GM23338 (cell line): ENCODE measurements around the gene CCDC24. TPM values are rescaled to one million over a fixed set of nuclear protein-coding genes. Genes with fewer than 3 reads are reported as not detected.

Source experiments
- CREB1 ChIP-seq: fragments of 250-450 bp; sonication (Bioruptor Pico); IDR thresholded peaks from 2 replicates; pipeline ENCODE4 v1.5.0; 2020; ENCODE audit warnings: low read depth, mild to moderate bottlenecking, moderate library complexity
- EZH2phosphoT487 ChIP-seq: fragments of 200-600 bp; sonication (generic); IDR thresholded peaks from one replicate; pipeline ENCODE4 v1.8.1; 2018; ENCODE audit warnings: antibody characterized with exemption; ENCODE audit not compliant: unreplicated experiment
- polyA plus RNA-seq: library from polyadenylated mRNA; unstranded; fragments of >200 nt; fragmentation: Nextera tagmentation; extraction: Ambion mirVana; gene quantifications from 2 replicates; pipeline ENCODE4 v1.2.1, GENCODE V29; 2016
- total RNA-seq: library from RNA; depleted of rRNA; stranded (reverse); fragments of >200 nt; shearing (Covaris generic); gene quantifications from 2 replicates; pipeline ENCODE4 v1.2.3, GENCODE V29; 2014; rRNA removed
- TF ChIP-seq, protein P1 (sequence below): fragments of 250-450 bp; sonication (Bioruptor Pico); IDR thresholded peaks from 2 replicates; pipeline ENCODE4 v1.5.0; 2020; ENCODE audit warnings: mild to moderate bottlenecking, moderate library complexity
- TF ChIP-seq, protein P2 (sequence below), 2 experiments: fragments of 200-600 bp in 1 of 2; sonication (generic) in 1 of 2; conservative IDR thresholded peaks; 2 replicates each; pipeline versions ENCODE4 v1.5.1 to v1.6.1; 2016 to 2017; ENCODE audit warnings: antibody characterized with exemption in 2 of 2, low read depth in 2 of 2, mild to moderate bottlenecking in 2 of 2, moderate library complexity in 1 of 2

The CCDC24 gene
- total and polyA plus RNA-seq, 2 experiments from 2014 or later: 8.3 to 17.2 TPM

DNA sequence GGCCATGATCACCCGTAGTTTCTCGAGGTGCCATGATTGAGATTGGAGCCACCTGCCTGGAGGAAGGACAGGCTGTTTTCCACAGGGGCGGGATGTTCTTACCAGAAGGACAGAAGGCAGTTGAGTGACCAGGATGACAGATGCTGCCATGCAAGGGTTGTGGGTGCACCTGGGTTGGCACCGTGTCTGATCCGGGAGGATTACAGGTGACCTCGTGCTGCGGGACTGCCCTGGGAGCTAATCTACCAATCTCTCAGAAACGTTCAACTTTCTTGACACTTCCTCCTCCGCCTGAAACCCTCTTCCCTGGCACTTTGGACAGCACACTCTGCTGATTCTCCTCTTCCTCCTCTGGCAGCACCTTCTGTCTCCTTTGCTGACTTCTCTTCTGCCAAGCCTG lies 53.7 kb downstream of the CCDC24 start (continued):
- TF ChIP-seq, protein P1, sequence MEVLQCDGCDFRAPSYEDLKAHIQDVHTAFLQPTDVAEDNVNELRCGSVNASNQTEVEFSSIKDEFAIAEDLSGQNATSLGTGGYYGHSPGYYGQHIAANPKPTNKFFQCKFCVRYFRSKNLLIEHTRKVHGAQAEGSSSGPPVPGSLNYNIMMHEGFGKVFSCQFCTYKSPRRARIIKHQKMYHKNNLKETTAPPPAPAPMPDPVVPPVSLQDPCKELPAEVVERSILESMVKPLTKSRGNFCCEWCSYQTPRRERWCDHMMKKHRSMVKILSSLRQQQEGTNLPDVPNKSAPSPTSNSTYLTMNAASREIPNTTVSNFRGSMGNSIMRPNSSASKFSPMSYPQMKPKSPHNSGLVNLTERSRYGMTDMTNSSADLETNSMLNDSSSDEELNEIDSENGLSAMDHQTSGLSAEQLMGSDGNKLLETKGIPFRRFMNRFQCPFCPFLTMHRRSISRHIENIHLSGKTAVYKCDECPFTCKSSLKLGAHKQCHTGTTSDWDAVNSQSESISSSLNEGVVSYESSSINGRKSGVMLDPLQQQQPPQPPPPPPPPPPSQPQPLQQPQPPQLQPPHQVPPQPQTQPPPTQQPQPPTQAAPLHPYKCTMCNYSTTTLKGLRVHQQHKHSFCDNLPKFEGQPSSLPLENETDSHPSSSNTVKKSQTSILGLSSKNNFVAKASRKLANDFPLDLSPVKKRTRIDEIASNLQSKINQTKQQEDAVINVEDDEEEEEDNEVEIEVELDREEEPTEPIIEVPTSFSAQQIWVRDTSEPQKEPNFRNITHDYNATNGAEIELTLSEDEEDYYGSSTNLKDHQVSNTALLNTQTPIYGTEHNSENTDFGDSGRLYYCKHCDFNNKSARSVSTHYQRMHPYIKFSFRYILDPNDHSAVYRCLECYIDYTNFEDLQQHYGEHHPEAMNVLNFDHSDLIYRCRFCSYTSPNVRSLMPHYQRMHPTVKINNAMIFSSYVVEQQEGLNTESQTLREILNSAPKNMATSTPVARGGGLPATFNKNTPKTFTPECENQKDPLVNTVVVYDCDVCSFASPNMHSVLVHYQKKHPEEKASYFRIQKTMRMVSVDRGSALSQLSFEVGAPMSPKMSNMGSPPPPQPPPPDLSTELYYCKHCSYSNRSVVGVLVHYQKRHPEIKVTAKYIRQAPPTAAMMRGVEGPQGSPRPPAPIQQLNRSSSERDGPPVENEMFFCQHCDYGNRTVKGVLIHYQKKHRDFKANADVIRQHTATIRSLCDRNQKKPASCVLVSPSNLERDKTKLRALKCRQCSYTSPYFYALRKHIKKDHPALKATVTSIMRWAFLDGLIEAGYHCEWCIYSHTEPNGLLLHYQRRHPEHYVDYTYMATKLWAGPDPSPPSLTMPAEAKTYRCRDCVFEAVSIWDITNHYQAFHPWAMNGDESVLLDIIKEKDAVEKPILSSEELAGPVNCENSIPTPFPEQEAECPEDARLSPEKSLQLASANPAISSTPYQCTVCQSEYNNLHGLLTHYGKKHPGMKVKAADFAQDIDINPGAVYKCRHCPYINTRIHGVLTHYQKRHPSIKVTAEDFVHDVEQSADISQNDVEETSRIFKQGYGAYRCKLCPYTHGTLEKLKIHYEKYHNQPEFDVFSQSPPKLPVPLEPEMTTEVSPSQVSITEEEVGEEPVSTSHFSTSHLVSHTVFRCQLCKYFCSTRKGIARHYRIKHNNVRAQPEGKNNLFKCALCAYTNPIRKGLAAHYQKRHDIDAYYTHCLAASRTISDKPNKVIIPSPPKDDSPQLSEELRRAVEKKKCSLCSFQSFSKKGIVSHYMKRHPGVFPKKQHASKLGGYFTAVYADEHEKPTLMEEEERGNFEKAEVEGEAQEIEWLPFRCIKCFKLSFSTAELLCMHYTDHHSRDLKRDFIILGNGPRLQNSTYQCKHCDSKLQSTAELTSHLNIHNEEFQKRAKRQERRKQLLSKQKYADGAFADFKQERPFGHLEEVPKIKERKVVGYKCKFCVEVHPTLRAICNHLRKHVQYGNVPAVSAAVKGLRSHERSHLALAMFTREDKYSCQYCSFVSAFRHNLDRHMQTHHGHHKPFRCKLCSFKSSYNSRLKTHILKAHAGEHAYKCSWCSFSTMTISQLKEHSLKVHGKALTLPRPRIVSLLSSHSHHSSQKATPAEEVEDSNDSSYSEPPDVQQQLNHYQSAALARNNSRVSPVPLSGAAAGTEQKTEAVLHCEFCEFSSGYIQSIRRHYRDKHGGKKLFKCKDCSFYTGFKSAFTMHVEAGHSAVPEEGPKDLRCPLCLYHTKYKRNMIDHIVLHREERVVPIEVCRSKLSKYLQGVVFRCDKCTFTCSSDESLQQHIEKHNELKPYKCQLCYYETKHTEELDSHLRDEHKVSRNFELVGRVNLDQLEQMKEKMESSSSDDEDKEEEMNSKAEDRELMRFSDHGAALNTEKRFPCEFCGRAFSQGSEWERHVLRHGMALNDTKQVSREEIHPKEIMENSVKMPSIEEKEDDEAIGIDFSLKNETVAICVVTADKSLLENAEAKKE (CRISPR knock-in tag): no peak
- TF ChIP-seq EZH2phosphoT487 (no peak), CREB1 (CRISPR knock-in tag) (no peak)
- TF ChIP-seq, protein P2, sequence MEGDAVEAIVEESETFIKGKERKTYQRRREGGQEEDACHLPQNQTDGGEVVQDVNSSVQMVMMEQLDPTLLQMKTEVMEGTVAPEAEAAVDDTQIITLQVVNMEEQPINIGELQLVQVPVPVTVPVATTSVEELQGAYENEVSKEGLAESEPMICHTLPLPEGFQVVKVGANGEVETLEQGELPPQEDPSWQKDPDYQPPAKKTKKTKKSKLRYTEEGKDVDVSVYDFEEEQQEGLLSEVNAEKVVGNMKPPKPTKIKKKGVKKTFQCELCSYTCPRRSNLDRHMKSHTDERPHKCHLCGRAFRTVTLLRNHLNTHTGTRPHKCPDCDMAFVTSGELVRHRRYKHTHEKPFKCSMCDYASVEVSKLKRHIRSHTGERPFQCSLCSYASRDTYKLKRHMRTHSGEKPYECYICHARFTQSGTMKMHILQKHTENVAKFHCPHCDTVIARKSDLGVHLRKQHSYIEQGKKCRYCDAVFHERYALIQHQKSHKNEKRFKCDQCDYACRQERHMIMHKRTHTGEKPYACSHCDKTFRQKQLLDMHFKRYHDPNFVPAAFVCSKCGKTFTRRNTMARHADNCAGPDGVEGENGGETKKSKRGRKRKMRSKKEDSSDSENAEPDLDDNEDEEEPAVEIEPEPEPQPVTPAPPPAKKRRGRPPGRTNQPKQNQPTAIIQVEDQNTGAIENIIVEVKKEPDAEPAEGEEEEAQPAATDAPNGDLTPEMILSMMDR (conservative IDR thresholded peaks at IDR 0.05; ENCODE audit: low read depth in 2 of 2): no peak

Other genes starting within 250 kb of the CCDC24 start
- 10.4 and 35.7 TPM in 2 replicates for gene ARTN, start 57.8 kb upstream of the CCDC24 start, total RNA-seq
- gene ARTN, start 57.8 kb upstream of the CCDC24 start, polyA plus RNA-seq: 6.7 and 7.6 TPM in 2 replicates
- gene IPO13, start 44.6 kb upstream of the CCDC24 start, total RNA-seq: 17.9 and 22.8 TPM in 2 replicates
- 10.4 and 12.5 TPM in 2 replicates for gene IPO13, start 44.6 kb upstream of the CCDC24 start, polyA plus RNA-seq
- 68.2 and 90.3 TPM in 2 replicates for gene DPH2, start 21.6 kb upstream of the CCDC24 start, total RNA-seq
- gene DPH2, start 21.6 kb upstream of the CCDC24 start, polyA plus RNA-seq: 32.1 and 35.6 TPM in 2 replicates
- gene ATP6V0B, start 16.6 kb upstream of the CCDC24 start, total RNA-seq: 112 and 116 TPM in 2 replicates
- gene ATP6V0B, start 16.6 kb upstream of the CCDC24 start, polyA plus RNA-seq: 142 and 149 TPM in 2 replicates
- gene B4GALT2, start 12.4 kb upstream of the CCDC24 start, total RNA-seq: 52.7 and 63.1 TPM in 2 replicates
- gene B4GALT2, start 12.4 kb upstream of the CCDC24 start, polyA plus RNA-seq: 22.4 and 22.8 TPM in 2 replicates
- 14.6 and 20.0 TPM in 2 replicates for gene SLC6A9, start 39.9 kb downstream of the CCDC24 start, total RNA-seq
- 12.2 and 14.4 TPM in 2 replicates for gene SLC6A9, start 39.9 kb downstream of the CCDC24 start, polyA plus RNA-seq
- gene KLF17, start 127.2 kb downstream of the CCDC24 start, total RNA-seq: not detected in 2 replicates
- not detected in 2 replicates for gene KLF17, start 127.2 kb downstream of the CCDC24 start, polyA plus RNA-seq
- gene KLF18, start 150.0 kb downstream of the CCDC24 start, total RNA-seq: 0.16 and 0.35 TPM in 2 replicates
- not detected in 2 replicates for gene KLF18, start 150.0 kb downstream of the CCDC24 start, polyA plus RNA-seq
- gene DMAP1, start 221.9 kb downstream of the CCDC24 start, total RNA-seq: 38.8 and 40.0 TPM in 2 replicates
- gene DMAP1, start 221.9 kb downstream of the CCDC24 start, polyA plus RNA-seq: 27.9 and 32.6 TPM in 2 replicates